ENCODE results near the gene CCDC124.

Gene CCDC124

GRCh38 chr19:17950310-17951156 is 17.7 kb downstream of the CCDC124 start:
- intact Hi-C loops (cut with DNase I), result no loop called here
- DNase-seq, result no peak

GRCh38 chr19:17951157-17951989 is 18.6 kb downstream of the CCDC124 start:
- intact Hi-C loops (cut with DNase I), result no loop called here
- DNase-seq, result no peak

GRCh38 chr19:17951990-17952976 is 19.5 kb downstream of the CCDC124 start:
- DNase-seq, result no peak
- intact Hi-C loops (cut with DNase I), result no loop called here

- no peak for DNase-seq
- intact Hi-C loops (cut with DNase I), result no loop called here
Measured at GRCh38 chr19:17953316-17953801, 20.5 kb downstream of the CCDC124 start.

- intact Hi-C loops (cut with DNase I), result no loop called here
- DNase-seq, result no peak
Measured at GRCh38 chr19:17953869-17954268, 21.1 kb downstream of the CCDC124 start.

- DNase-seq, result no peak
- intact Hi-C loops (cut with DNase I), result no loop called here
Measured at GRCh38 chr19:17954401-17954800, 21.6 kb downstream of the CCDC124 start.

GRCh38 chr19:17957149-17957849 is 24.5 kb downstream of the CCDC124 start:
- intact Hi-C loops (cut with DNase I), result no loop called here
- no peak for DNase-seq

GRCh38 chr19:17957885-17958284 is 25.1 kb downstream of the CCDC124 start:
- intact Hi-C loops (cut with DNase I), result no loop called here

GRCh38 chr19:17963936-17964691 is 31.3 kb downstream of the CCDC124 start:
- DNase-seq, result no peak
- intact Hi-C loops (cut with DNase I), result no loop called here

More at GRCh38 chr19:17957885-17958284, 25.1 kb downstream of the CCDC124 start:
- no peak for DNase-seq

- intact Hi-C loops (cut with DNase I), result no loop called here
- DNase-seq, result no peak
Measured at GRCh38 chr19:17965370-17966128, 32.7 kb downstream of the CCDC124 start.

- intact Hi-C loops (cut with DNase I), result no loop called here
- no peak for DNase-seq
Measured at GRCh38 chr19:17966129-17966483, 33.3 kb downstream of the CCDC124 start.

GRCh38 chr19:17966550-17967256 is 33.9 kb downstream of the CCDC124 start, which contains the start of gene KCNN1:
Gene KCNN1, plus strand, starts transcription at chr19:17967107. Its CDS starts 6,782 bp downstream, at chr19:17973889.
- intact Hi-C loops (cut with DNase I), result no loop called here
- DNase-seq, result peak in 37 of 42 donors; percentile 18 to 72 (median 53)

GRCh38 chr19:17967257-17968051 is 34.6 kb downstream of the CCDC124 start:
- intact Hi-C loops (cut with DNase I), result no loop called here
- DNase-seq, result no peak

GRCh38 chr19:17968362-17968761 is 35.5 kb downstream of the CCDC124 start:
- intact Hi-C loops (cut with DNase I), result no loop called here
- DNase-seq, result no peak

- intact Hi-C loops (cut with DNase I), result no loop called here
- DNase-seq, result no peak
Measured at GRCh38 chr19:17969096-17969792, 36.4 kb downstream of the CCDC124 start.

All from head of caudate nucleus (tissue), 42 donors.